ENCODE data around the gene ARG1. TPM values are rescaled to one million over a fixed set of nuclear protein-coding genes. Genes with fewer than 3 reads are reported as not detected.
"Not testable (repeated sequence)": the region's sequence is repeated elsewhere in the genome, so short reads cannot be mapped to it uniquely, and the experiment has no call there.

ARG1 gene
- 1 to 10 TPM in 1 of 4 donors, under 1 TPM in 2, not detected in 1; 0.87 to 4.3 (median 0.96) TPM for polyA plus RNA-seq (ENCODE audit: insufficient read length in 4 of 4)

GRCh38 chr6:131572686-131573415, at the start of gene ARG1:
TSS of gene ARG1 (plus strand) at chr6:131573226. CDS start at chr6:131573283, 57 bp downstream.
- DNase-seq (ENCODE audit: low read depth in 4 of 4, low spot score in 2 of 4): no peak

GRCh38 chr6:131523988-131524673, 48.9 kb upstream of the ARG1 start:
- no peak for DNase-seq (ENCODE audit: low read depth in 4 of 4, low spot score in 2 of 4)

- no peak for DNase-seq (ENCODE audit: low read depth in 4 of 4, low spot score in 2 of 4)
Measured at GRCh38 chr6:131524695-131525336, 48.2 kb upstream of the ARG1 start.

DNA sequence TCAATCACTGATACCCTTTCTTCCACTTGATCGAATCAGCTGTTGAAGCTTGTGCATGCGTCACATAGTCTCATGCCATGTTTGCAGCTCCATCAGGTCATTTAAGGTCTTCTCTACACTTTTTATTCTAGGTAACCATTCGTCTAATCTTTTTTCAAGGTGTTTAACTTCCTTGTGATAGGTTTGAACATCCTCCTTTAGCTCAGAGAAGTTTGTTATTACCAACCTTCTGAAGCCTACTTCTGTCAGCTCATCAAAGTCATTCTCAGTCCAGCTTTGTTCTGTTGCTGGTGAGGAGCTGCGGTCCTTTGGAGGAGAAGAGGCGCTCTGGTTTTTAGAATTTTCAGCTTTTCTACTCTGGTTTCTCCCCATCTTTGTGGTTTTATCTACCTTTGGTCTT, 42.1 kb upstream of the ARG1 start:
- not testable (repeated sequence) for DNase-seq (ENCODE audit: low read depth in 4 of 4, low spot score in 2 of 4)

- DNase-seq (ENCODE audit: low read depth in 4 of 4, low spot score in 2 of 4): not testable (repeated sequence)
Measured at GRCh38 chr6:131531681-131532080, 41.3 kb upstream of the ARG1 start.

- DNase-seq (ENCODE audit: low read depth in 4 of 4, low spot score in 2 of 4): no peak
Measured at GRCh38 chr6:131532580-131533039, 40.4 kb upstream of the ARG1 start.

DNA sequence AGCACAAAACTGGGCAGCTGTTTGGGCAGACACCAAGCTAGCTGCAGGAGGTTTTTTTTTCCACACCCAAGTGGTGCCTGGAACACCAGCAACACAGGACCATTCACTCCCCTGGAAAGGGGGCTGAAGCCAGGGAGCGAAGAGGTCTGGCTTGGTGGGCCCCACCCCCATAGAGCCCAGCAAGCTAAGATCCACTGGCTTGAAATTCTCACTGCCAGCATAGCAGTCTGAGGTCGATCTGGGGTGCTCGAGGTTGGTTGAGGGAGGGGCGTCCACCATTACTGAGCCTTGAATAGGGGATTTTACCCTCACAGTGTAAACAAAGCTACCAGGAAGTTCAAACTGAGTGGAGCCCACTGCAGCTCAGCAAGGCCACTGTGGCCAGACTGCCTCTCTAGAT, 34.4 kb upstream of the ARG1 start:
- DNase-seq (ENCODE audit: low read depth in 4 of 4, low spot score in 2 of 4): not testable (repeated sequence)

DNA sequence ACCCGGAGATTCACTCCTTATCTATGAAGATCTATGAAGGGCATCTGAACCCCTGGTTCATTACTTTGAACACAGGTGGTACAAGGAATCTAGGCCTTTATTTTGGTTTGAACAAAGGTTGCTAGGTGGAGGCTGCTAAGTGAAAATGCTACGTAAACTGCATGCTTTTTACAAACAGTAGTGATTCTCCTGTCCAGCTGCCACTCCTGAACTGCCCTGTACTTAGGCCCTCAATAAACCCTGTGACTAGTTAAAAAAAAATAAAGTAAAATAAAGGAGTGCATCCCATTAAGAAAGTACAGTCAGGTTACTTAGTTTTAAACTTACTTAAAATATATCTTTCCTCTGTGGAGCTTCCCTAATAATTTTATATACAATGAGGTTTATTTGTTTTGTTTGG, 27.7 kb upstream of the ARG1 start:
- no peak for DNase-seq (ENCODE audit: low read depth in 4 of 4, low spot score in 2 of 4)

DNA sequence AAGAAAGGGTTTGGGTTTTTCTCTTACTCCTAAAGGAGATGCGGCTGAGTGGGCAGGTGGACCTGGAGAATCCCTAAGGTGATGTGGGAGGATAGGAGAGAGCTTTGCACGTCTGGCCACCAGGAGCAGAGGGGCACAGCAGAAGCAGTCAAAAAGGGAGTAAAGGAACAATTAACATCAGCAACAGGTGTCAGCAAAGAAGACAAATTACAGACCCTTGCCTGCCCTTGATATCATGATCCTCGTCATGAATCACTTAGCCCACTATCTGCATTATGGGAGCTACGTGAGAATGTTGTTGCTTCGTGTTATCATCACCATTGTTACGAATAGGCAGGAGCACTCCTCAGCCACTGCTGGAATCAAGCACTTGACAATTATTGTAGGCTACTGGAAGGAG, 25.5 kb upstream of the ARG1 start:
- no peak for DNase-seq (ENCODE audit: low read depth in 4 of 4, low spot score in 2 of 4)

DNA sequence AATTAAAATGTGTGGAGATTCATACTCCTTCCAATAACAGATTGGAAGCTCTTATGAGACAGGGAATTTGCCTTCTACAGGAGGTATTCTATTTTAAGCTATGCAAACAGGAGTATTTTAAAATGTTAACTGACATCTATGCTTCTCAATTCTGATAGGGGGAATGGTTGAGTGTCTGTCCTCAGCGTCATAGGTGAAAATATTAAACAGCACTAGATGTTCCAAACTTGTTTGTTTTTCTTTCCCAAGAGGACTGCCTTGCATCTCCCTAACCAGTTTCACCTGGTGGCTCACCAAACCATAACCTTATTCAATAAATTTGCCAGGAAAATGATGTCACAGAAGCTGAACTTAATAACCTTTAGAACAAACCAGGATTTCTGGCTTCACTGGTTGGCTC, 24.6 kb upstream of the ARG1 start:
- DNase-seq (ENCODE audit: low read depth in 4 of 4, low spot score in 2 of 4): no peak

- DNase-seq (ENCODE audit: low read depth in 4 of 4, low spot score in 2 of 4): no peak
Measured at GRCh38 chr6:131549811-131550210, 23.2 kb upstream of the ARG1 start.

DNA sequence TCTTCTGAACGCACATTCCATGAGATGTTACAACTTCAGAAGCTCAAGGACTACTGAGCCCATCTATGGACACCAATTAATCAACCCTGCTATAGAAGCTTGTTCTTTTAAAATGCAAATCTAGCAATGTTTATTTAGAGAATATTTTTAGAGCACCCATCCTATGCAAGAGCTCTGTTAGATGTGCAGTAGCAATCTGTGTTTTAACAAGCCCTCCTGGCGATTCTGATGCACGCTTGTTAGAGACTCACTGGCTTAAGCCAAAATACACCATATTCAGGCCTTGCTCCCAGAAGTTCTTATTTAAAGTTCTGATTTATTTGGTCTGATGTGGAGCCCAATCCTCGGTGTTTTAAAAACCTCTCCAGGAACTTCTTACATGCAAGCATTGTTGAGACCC, 21.1 kb upstream of the ARG1 start:
- no peak for DNase-seq (ENCODE audit: low read depth in 4 of 4, low spot score in 2 of 4)

GRCh38 chr6:131552572-131552971, 20.5 kb upstream of the ARG1 start:
- DNase-seq (ENCODE audit: low read depth in 4 of 4, low spot score in 2 of 4): no peak

DNA sequence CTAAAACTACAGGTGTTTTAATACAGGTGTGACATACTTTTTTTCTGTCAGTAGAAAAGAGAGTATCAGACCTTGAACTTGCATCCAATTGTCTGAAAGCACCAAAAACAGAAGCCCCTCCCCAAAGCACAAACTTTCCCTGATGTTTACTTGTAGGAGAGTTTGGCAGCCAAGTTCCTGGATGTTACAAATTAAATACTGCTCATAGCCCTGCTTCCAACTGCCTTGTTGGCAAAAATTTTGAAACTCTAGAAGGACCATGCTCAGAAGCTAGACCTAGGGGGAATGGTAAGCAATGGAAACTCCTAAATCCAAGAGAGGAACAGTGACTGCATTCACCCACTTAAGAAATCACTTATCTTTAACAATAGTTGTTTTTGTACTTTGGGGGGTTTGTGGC, 17.0 kb upstream of the ARG1 start:
- no peak for DNase-seq (ENCODE audit: low read depth in 4 of 4, low spot score in 2 of 4)

DNA sequence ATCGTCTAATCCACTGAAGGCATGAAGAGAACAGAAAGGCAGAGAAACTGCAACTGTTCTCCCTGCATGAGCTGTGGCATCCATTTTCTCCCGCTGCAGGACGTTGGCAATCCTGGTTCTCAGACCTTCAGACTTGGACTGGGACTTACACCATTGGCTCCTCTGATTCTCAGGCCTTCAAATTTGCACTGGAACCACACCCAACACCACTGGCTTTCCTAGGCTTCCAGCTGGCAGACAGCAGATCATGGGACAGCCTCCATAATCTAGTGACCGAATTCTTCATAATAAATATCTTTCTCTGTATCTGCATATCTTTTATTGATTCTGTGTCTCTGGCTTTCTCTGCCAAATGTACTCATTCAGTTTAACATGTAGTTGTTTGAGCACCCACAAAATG, 14.1 kb upstream of the ARG1 start:
- no peak for DNase-seq (ENCODE audit: low read depth in 4 of 4, low spot score in 2 of 4)

GRCh38 chr6:131561925-131562707, 10.9 kb upstream of the ARG1 start:
- no peak for DNase-seq (ENCODE audit: low read depth in 4 of 4, low spot score in 2 of 4)

GRCh38 chr6:131565056-131565455, 8.0 kb upstream of the ARG1 start:
- no peak for DNase-seq (ENCODE audit: low read depth in 4 of 4, low spot score in 2 of 4)

- DNase-seq (ENCODE audit: low read depth in 4 of 4, low spot score in 2 of 4): no peak
Measured at GRCh38 chr6:131568726-131569125, 4.3 kb upstream of the ARG1 start.

DNA sequence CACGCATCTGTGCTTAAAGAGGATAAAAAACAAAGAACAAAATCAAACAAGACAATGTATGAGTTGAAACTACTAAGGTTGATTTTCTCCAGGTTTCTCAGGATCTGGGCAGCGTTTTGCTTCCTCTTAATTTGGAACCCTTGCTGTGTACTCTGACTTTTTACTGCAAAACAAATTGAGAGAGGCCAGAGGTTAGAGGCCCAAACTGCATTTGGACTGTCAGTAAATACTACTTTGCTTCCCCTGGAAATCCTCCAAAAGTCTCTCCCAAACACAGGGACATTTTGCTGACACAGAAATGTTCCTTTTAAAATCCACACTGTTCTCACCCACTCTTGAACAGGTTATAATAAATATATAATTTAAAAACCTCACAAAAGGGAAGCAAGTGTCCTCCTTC, 1.1 kb downstream of the ARG1 start:
- no peak for DNase-seq (ENCODE audit: low read depth in 4 of 4, low spot score in 2 of 4)

- DNase-seq (ENCODE audit: low read depth in 4 of 4, low spot score in 2 of 4): no peak
Measured at GRCh38 chr6:131574686-131575085, 1.7 kb downstream of the ARG1 start.
